Stimulated activated CD8-positive, alpha-beta memory T cell treated with anti-CD3 and anti-CD28 coated beads, Interleukin-7, amount 100 ng/mL, for 4 hours (primary cell): ENCODE data around the gene EPHA2.

ENCODE experiments used
- DNase-seq, 2 donors: peaks; one replicate each; pipeline ENCODE4 v3.0.0-alpha.2; 2020; ENCODE audit warnings: low read depth in 2 of 2

Gene EPHA2

GRCh38 chr1:16183765-16184556 is 28.1 kb upstream of the EPHA2 start:
- DNase-seq: no peak

- DNase-seq: no peak
Measured at GRCh38 chr1:16183179-16183578, 27.3 kb upstream of the EPHA2 start.

GRCh38 chr1:16181887-16182719 is 26.2 kb upstream of the EPHA2 start:
- DNase-seq: no peak

- no peak for DNase-seq
Measured at GRCh38 chr1:16180291-16180824, 24.5 kb upstream of the EPHA2 start.

GRCh38 chr1:16178596-16179497 is 23.0 kb upstream of the EPHA2 start:
- DNase-seq: no peak

- no peak for DNase-seq
Measured at GRCh38 chr1:16177306-16177705, 21.4 kb upstream of the EPHA2 start.

- DNase-seq: no peak
Measured at GRCh38 chr1:16176653-16177052, 20.8 kb upstream of the EPHA2 start.

GRCh38 chr1:16175610-16176553 is 20.0 kb upstream of the EPHA2 start:
- no peak for DNase-seq

- no peak for DNase-seq
Measured at GRCh38 chr1:16174886-16175598, 19.2 kb upstream of the EPHA2 start.

GRCh38 chr1:16174261-16174868 is 18.5 kb upstream of the EPHA2 start:
- no peak for DNase-seq

- DNase-seq: no peak
Measured at GRCh38 chr1:16173447-16174260, 17.8 kb upstream of the EPHA2 start.

GRCh38 chr1:16172964-16173446 is 17.1 kb upstream of the EPHA2 start:
- DNase-seq: no peak

- DNase-seq: no peak
Measured at GRCh38 chr1:16172218-16172830, 16.5 kb upstream of the EPHA2 start.

GRCh38 chr1:16171314-16172151 is 15.7 kb upstream of the EPHA2 start:
- DNase-seq: no peak

GRCh38 chr1:16170283-16170673 is 14.4 kb upstream of the EPHA2 start:
- no peak for DNase-seq

- no peak for DNase-seq
Measured at GRCh38 chr1:16168622-16169360, 12.9 kb upstream of the EPHA2 start.
